ENCODE data around the gene PDCD1. TPM values are rescaled to one million over a fixed set of nuclear protein-coding genes. Genes with fewer than 3 reads are reported as not detected.

Gene PDCD1
- total and polyA plus RNA-seq, 10 of the 15 experiments (the other 5 are each of a cell fraction or from before 2014, with no cell fraction given): 0.62 to 6.4 (median 2.9) TPM; not detected in 2

DNA sequence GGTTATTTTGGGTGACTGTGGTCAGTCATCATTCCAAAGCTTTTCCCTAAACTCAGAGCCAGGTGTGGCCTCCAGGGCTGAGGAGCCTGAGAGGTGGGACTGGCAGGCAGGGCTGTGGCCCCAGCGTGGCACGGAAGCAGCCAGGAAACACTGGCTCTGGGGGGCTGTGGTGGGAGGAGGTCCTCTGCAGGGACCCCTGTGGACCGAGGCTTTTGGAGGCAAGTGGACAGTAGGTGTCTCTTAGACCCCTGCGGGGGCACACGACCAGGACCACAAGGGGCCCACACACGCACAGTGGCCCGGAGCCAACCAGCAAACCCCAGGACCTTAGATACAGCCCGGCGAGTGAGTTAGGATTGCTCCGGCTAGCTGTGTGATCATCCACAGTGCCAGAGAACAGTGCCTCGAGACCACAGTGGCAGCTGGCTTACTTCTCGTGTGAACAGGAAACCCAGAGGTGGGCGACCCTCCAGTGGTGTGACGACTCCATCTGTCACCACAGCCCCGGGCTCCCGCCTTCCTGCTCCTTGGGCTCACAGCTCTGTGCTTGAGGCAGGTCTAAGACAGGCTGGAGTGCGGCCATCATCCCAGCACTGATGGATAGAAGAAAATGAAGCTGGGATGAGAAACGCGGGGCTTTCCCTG lies 9.2 kb upstream of the PDCD1 start:
- no peak overlapping the region for H3K4me3 ChIP-seq
- FAIRE-seq (no peak), ATAC-seq (peak; percentile 22)

More for the DNA sequence above, 9.2 kb upstream of the PDCD1 start:
- ChIA-PET POLR2A (interaction anchor here (1.5 kb wide), 1 partner anchor 10 kb away, joined by 4 read pairs; no protein-coding TSS in a partner anchor), CTCF (interaction anchor here (1.5 to 3.5 kb wide), 3 partner anchors 8 to 134 kb away, joined by 5 to 21 read pairs (median 10); partner anchors contain the start of gene D2HGDH), RAD21 (ENCODE audit: unreplicated experiment) (interaction anchor here (0.9 to 2.1 kb wide), 3 partner anchors 11 to 166 kb away, joined by 3 to 5 read pairs (median 4); partner anchors contain the start of gene ING5), SMC1A (ENCODE audit: uncharacterized antibody, unreplicated experiment) (interaction anchor here (1.6 to 1.8 kb wide), 3 partner anchors 8 to 79 kb away, joined by 5 to 6 read pairs (median 5); no protein-coding TSS in a partner anchor)
- in situ Hi-C loops (cut with MboI) (no loop called here), intact Hi-C loops (cut with micrococcal nuclease; ENCODE audit: unreplicated experiment) (no loop called here)
- no TSS peak for BruUV-seq (replicated peaks)
- H4K20me1 ChIP-seq (ENCODE audit: control insufficient read depth, insufficient read depth): peaks cover 3% of the 10 kb centered on the region; the same call in 1 of the 2 replicates
- TF ChIP-seq TCF12 (IDR thresholded peaks at IDR 0.05; ENCODE audit: low read depth, low read length) (0 out of 2 replicates have a peak, but pooled peaks have one; percentile 56), GABPA (IDR thresholded peaks at IDR 0.05; ENCODE audit: low read depth) (no peak), ESRRA (IDR thresholded peaks at IDR 0.05; ENCODE audit: low read length) (no peak)
- TF ChIP-seq, protein P1, sequence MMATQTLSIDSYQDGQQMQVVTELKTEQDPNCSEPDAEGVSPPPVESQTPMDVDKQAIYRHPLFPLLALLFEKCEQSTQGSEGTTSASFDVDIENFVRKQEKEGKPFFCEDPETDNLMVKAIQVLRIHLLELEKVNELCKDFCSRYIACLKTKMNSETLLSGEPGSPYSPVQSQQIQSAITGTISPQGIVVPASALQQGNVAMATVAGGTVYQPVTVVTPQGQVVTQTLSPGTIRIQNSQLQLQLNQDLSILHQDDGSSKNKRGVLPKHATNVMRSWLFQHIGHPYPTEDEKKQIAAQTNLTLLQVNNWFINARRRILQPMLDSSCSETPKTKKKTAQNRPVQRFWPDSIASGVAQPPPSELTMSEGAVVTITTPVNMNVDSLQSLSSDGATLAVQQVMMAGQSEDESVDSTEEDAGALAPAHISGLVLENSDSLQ (IDR thresholded peaks at IDR 0.05): peak; percentile 33; the same call in 1 of the 2 replicates
- TF ChIP-seq, protein P2, sequence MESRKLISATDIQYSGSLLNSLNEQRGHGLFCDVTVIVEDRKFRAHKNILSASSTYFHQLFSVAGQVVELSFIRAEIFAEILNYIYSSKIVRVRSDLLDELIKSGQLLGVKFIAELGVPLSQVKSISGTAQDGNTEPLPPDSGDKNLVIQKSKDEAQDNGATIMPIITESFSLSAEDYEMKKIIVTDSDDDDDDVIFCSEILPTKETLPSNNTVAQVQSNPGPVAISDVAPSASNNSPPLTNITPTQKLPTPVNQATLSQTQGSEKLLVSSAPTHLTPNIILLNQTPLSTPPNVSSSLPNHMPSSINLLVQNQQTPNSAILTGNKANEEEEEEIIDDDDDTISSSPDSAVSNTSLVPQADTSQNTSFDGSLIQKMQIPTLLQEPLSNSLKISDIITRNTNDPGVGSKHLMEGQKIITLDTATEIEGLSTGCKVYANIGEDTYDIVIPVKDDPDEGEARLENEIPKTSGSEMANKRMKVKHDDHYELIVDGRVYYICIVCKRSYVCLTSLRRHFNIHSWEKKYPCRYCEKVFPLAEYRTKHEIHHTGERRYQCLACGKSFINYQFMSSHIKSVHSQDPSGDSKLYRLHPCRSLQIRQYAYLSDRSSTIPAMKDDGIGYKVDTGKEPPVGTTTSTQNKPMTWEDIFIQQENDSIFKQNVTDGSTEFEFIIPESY (IDR thresholded peaks at IDR 0.05): no peak
- no peaks in the 10 kb centered on the region; a peak in 1 of 4 replicates for H3K27me3 ChIP-seq (replicated peaks in 1 of 2; ENCODE audit: control insufficient read depth in 2 of 2, insufficient read depth in 2 of 2, low read length in 1 of 2)
- no peak overlapping the region for H3K9ac ChIP-seq (ENCODE audit: control insufficient read depth, insufficient read depth, low read length)
- H3K36me3 ChIP-seq (ENCODE audit: control insufficient read depth in 2 of 2, insufficient read depth in 2 of 2, low read length in 1 of 2): no peaks in the 10 kb centered on the region
- H3K27ac ChIP-seq (ENCODE audit: control insufficient read depth, insufficient read depth): no peak overlapping the region
- peaks cover 19% of the 10 kb centered on the region for H3K4me1 ChIP-seq (ENCODE audit: control insufficient read depth, insufficient read depth, low read length)
- DNase-seq (ENCODE audit: low read depth, low spot score): no peak
- WGBS (ENCODE audit: insufficient coverage, insufficient replicate concordance, low lambda C conversion rate, missing lambda C conversion rate): 31% methylated on average over 19 of the region's 19 CpGs
- H2AFZ ChIP-seq (ENCODE audit: control insufficient read depth, low read depth, low read length): no peak overlapping the region
- no peak overlapping the region for H3K4me2 ChIP-seq (ENCODE audit: control insufficient read depth, insufficient read depth)
- H3K79me2 ChIP-seq (ENCODE audit: control insufficient read depth, insufficient read depth, low read length): no peaks in the 10 kb centered on the region
- no peaks in the 10 kb centered on the region; the same call in 1 of the 3 replicates for H3K9me3 ChIP-seq (replicated peaks; ENCODE audit: control insufficient read depth, insufficient read depth, low read length)
